Measurements from ENCODE around the gene KLHL24.
"Not testable (repeated sequence)": the region's sequence is repeated elsewhere in the genome, so short reads cannot be mapped to it uniquely, and the experiment has no call there.

The KLHL24 gene

DNA sequence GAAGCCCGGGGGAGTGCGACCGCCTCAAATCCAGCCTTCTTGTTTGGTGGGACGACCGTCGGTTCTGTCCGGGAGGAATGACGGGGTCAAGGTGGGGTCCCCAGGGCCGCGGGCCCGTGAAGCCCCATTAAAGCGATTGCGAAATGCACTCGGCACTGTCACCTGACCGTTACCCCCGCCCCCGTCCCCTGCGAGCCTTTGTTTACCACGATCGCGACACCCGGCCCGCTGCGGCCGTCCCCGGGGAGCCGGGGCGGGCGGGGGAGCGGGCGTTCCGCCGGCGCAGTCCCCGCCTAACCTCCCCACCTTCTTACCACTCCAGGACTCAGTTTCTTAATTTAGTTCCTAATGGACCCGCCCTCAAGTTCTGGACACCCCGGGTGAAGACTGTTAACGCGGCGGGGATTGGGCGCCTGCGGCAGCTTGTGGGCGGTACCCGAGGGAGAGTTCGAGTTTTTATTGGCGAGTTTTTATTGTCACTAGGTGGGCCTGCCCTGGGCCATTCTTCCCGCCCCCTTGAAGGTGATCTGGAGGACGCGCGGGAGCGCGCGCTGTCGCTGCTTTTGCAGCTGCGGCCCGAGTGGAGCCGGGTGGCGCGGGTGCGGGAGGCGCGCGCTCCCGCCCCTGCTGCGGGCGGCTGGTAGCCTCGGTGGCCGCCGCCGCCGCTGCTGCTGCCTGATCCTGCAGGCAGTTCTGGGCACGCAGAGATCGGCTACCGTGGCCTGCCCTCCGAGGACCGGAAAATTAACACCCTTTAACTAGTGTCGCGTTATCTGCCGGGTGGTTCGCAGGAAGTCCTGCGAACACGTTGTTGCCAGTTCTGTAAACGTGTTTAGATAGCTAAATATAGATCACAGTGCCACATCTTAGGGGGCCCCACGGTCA, 1.0 kb downstream of the KLHL24 start:
- peak; percentile 96 for DNase-seq

DNA sequence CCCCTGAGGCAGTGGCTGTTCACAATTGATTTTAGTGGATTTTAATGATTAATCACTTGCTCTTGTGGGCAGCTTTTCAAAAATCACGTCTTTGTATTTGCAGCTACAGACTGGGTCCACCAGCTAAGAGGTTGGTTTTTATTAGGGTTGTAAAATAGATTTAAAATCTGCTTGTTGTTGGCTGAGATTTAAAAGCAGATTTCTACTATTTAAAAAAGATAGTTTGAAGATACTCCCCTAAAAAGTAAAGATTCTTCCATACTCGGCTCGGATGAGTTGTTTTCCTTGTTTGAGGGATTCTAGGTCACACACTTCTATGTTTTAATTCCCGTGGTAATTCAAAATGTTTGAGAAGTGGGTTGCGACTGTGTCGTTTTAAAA, 1.7 kb downstream of the KLHL24 start:
- DNase-seq, result no peak

GRCh38 chr3:183637633-183638032, 2.2 kb downstream of the KLHL24 start:
- not testable (repeated sequence) for DNase-seq

- peak; percentile 26 for DNase-seq
Measured at GRCh38 chr3:183638101-183638852, 2.9 kb downstream of the KLHL24 start.

GRCh38 chr3:183640635-183641034, 5.2 kb downstream of the KLHL24 start:
- not testable (repeated sequence) for DNase-seq

DNA sequence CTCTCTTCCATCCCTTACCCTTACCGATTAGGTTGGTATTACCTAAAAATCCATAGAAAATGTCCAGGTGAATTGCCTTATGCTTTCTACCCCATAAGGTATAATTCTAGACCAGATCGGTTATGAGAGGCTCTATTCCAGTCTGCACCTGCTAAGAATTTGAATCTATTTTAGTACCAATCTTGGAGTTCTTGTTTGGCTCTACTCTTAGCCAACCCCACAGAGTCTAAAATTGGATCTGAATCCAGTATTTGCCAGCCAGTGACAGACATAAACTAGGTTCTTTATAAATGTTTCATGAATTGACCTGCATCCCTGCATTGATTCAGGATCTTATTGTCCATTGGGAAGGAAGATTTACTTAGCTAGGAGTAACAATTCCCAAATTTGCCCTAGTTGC, 6.5 kb downstream of the KLHL24 start:
- no peak for DNase-seq

GRCh38 chr3:183644244-183644643, 8.8 kb downstream of the KLHL24 start:
- DNase-seq, result no peak

DNA sequence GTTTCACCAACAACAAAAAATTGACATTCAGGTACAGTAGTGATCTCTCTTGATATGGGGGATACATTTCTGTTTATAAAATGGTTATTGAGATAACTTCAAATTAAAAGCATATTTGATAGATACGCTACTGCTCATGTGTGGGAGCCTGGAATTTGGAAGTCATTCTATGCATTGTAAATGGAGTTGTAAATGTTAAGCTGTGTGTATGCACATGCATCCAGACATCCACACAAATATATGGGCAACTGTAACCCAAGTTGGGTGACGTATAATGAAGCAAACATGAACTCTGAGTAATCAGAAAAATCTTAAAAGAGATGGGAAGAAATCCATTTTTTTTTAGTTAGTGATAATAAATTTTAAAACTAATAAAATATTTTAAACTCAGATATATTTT, 9.8 kb downstream of the KLHL24 start:
- no peak for DNase-seq

DNA sequence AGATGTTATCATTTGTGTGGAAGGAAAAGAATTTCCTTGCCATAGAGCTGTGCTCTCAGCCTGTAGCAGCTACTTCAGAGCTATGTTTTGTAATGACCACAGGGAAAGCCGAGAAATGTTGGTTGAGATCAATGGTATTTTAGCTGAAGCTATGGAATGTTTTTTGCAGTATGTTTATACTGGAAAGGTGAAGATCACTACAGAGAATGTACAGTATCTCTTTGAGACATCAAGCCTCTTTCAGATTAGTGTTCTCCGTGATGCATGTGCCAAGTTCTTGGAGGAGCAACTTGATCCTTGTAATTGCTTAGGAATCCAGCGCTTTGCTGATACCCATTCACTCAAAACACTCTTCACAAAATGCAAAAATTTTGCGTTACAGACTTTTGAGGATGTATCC, 15.1 kb downstream of the KLHL24 start:
- DNase-seq, result no peak

DNA sequence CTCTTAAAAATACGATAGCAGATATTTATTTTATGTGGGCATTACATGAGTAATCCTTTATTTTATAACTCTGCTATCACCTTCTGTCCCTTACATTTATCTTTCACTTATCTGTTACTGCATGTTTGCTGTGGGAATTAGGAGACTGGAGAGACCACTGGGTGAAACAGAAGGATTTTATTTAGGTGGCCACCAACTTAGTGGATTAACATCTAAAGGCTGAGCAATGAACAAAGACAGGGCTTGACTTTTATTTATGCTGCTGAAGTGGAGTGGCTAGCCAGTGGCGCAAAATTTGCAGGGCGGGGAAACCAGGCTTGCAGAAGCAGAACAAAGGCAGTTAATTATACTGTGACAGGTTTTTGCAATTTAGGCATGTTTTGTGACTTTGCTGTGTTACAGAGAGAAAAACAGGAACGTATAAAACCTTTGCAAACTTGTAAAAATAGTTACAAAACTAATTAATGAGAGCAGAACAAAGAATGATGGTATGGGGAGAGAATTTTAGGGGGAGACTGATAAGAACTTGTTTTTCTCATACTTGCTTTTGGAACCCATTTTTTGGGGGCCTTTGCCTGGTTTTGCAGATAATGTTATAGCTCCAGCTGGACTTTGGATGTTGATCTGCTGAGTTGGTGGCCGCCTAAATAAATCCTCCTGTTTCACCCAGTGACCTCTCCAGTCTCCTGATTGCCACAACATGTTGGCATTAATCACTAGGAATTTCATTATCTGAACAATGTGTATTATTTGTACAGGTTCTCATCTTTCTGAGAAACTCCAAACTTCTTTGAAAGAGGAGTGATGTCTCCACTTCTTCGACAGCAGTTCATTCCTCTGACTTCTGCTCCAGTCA, 18.0 kb downstream of the KLHL24 start:
- DNase-seq, result no peak

DNA sequence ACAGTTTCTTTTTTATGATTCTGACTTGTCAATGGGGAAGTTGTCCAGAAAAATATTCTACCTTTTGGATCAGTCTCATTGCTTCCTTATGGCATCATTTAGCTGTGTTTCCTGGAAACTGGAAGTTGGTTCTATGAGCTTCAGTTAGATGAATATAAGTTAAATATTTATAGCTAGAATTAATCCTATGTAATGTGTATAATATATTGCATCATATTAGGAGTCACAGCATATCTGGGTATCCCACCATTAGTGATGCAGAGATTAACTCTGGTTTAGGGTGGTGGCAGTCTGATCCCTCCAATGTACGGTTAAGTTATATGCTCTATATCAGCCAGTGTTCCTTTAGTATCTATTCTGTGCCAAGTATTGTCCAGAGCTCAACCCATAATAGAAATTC, 19.3 kb downstream of the KLHL24 start:
- no peak for DNase-seq

DNA sequence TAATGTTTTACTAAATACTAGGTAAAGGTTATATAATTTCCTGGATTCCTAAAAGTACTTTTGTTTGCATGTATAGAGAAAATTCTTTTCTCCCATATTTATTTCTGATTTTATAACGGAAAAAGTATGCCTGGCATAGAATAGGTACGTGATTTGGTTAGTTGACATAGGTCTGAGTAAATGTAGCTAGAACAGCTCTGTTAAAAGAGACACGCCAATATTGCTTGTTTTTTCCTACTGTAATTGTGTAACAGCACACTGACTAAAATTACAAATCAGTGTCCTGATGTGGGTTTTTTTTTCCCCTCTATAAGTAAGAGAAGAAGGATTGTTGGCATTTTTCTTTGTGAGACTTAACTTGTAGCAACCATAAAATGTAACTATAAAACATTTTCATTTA, 26.7 kb downstream of the KLHL24 start:
- DNase-seq, result no peak

- DNase-seq, result no peak
Measured at GRCh38 chr3:183664913-183665381, 29.5 kb downstream of the KLHL24 start.

DNA sequence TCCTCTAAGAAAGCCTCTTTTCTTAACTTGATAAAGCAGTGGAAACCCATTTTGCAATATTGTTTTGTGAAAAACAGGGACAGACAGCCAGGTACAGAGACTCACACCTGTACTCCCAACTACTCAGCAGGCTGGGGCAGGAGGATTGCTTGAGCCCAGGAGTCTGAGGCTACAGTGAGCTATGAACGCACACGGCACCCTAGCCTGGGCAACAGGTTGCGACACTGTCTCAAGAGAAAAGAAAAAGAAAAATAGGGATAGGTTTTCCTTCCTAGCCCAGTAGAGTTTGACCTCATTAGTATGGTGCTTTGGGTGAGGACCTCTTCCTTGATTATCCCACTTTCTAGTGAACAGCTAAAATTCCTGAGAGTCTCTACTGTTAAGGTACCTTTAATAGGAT, 44.6 kb downstream of the KLHL24 start:
- DNase-seq, result no peak

DNA sequence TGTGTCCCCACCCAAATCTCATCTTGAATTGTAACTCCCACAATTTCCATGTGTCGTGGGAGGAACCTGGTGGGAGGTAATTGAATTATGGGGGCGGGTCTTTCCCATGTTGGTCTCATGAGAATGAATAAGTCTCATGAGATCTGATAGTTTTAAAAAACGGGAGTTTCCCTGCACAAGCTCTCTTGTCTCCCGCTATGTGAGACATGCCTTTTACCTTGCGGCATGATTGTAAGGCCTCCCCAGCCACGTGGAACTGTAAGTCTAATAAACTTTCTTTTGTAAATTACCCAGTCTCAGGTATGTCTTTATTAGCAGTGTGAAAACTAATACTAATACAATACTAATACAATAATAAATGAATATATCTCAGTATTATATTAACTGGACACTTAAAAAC, 52.3 kb downstream of the KLHL24 start:
- no peak for DNase-seq

- no peak for DNase-seq
Measured at GRCh38 chr3:183688874-183689273, 53.5 kb downstream of the KLHL24 start.

GRCh38 chr3:183689621-183690020, 54.2 kb downstream of the KLHL24 start:
- not testable (repeated sequence) for DNase-seq

GRCh38 chr3:183690402-183690995, 55.1 kb downstream of the KLHL24 start:
- DNase-seq, result no peak

DNA sequence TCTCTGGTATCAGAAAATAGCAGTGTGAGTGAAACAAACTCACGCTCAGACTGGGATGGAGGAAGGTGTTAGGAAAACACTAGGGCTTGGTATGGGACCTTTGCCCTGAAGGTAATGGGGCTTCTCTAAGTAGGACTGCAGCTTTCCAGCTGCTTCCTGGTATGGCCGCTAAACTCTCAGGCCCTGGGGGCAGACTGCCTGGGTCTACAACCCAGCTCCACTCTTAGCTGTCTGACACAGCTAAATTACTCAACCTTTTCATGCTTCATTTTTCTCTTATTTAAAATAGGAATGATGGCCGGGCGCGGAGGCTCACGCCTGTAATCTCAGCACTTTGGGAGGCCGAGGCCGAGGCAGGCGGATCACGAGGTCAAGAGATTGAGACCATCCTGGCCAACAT, 57.0 kb downstream of the KLHL24 start:
- DNase-seq, result no peak

- DNase-seq, result no peak
Measured at GRCh38 chr3:183695569-183696364, 60.3 kb downstream of the KLHL24 start.

DNA sequence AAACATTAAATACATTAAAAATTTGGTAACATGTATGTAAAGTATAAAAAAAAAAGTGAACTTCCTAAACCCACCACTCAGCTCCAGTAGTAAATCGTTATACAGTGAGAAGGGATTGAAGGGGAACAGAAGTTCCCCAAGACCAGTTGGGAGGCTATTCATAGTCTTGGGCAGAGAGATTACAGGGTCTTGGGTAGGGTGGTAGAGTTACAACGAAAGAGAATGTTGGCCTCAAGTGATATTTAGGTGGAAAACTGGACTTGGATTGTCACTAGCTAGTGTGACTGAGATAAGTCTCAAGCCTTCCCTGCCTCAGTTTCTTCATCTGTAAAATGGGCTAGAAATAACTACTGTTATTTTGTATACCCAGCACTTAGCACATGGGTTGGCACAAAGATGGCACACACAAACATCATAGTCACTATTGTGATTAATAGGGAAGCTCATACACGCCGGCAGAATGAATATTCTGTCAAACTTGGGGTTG, 61.7 kb downstream of the KLHL24 start:
- DNase-seq, result no peak
